ENCODE measurements around the gene GALR2. TPM values are rescaled to one million over a fixed set of nuclear protein-coding genes. Genes with fewer than 3 reads are reported as not detected.

GALR2 gene
- total RNA-seq, 3 donors from 2014 or later: not detected

- Histone ChIP-seq H3K9me3 (no peaks in the 10 kb centered on the region), H3K36me3 (peaks cover 5% of the 10 kb centered on the region), H3K27me3 (no peaks in the 10 kb centered on the region), H3K4me3 (no peak overlapping the region), H3K4me1 (no peaks in the 10 kb centered on the region), H3K27ac (peak overlapping the region; percentile 52 to 64)
- TF ChIP-seq CTCF (IDR thresholded peaks at IDR 0.05) (no peak), POLR2AphosphoS5 (IDR thresholded peaks at IDR 0.05) (no peak), POLR2A (IDR thresholded peaks at IDR 0.05) (no peak)
- intact Hi-C loops (cut with DNase I; ENCODE audit: low total_unique reads): no loop called here
- DNase-seq (ENCODE audit: low spot score in 2 of 2): no peak
These were observed 15.3 kb downstream of the GALR2 start for GRCh38 chr17:76089680-76090516.

GRCh38 chr17:76090517-76091129, 16.0 kb downstream of the GALR2 start:
- Histone ChIP-seq H3K27me3 (no peaks in the 10 kb centered on the region), H3K9me3 (no peaks in the 10 kb centered on the region), H3K36me3 (no peaks in the 10 kb centered on the region), H3K4me3 (no peak overlapping the region), H3K4me1 (no peaks in the 10 kb centered on the region), H3K27ac (peak overlapping the region; percentile 52 to 64)
- TF ChIP-seq CTCF (IDR thresholded peaks at IDR 0.05) (no peak), POLR2A (IDR thresholded peaks at IDR 0.05) (no peak), POLR2AphosphoS5 (IDR thresholded peaks at IDR 0.05) (no peak)
- no peak for DNase-seq (ENCODE audit: low spot score in 2 of 2)
- intact Hi-C loops (cut with DNase I; ENCODE audit: low total_unique reads): no loop called here

- no peaks in the 10 kb centered on the region for H3K36me3 ChIP-seq
- TF ChIP-seq POLR2AphosphoS5 (IDR thresholded peaks at IDR 0.05): no peak
- no peak for TF ChIP-seq CTCF (IDR thresholded peaks at IDR 0.05)
- TF ChIP-seq POLR2A (IDR thresholded peaks at IDR 0.05): no peak
- intact Hi-C loops (cut with DNase I; ENCODE audit: low total_unique reads): no loop called here
- no peaks in the 10 kb centered on the region for H3K4me1 ChIP-seq
- H3K9me3 ChIP-seq: no peaks in the 10 kb centered on the region
- H3K27ac ChIP-seq: peak overlapping the region; percentile 52 to 64
- no peak overlapping the region for H3K4me3 ChIP-seq
- H3K27me3 ChIP-seq: no peaks in the 10 kb centered on the region
- no peak for DNase-seq (ENCODE audit: low spot score in 2 of 2)
These were observed 17.1 kb downstream of the GALR2 start for GRCh38 chr17:76091526-76092286.

GRCh38 chr17:76092526-76093413, 18.2 kb downstream of the GALR2 start:
- Histone ChIP-seq H3K4me3 (no peak overlapping the region), H3K4me1 (no peaks in the 10 kb centered on the region), H3K27me3 (no peaks in the 10 kb centered on the region), H3K36me3 (no peaks in the 10 kb centered on the region), H3K27ac (no peak overlapping the region), H3K9me3 (no peaks in the 10 kb centered on the region)
- intact Hi-C loops (cut with DNase I; ENCODE audit: low total_unique reads): no loop called here
- TF ChIP-seq POLR2AphosphoS5 (IDR thresholded peaks at IDR 0.05) (no peak), CTCF (IDR thresholded peaks at IDR 0.05) (no peak), POLR2A (IDR thresholded peaks at IDR 0.05) (no peak)
- no peak for DNase-seq (ENCODE audit: low spot score in 2 of 2)

Measured in breast epithelium (tissue), 4 donors.